GM03348 (cell line): ENCODE data around the gene ARHGAP10.
A peak's percentile ranks its signal among the peaks of the same experiment; 100 is the strongest.

Experiments used
- DNase-seq: peaks from one replicate; pipeline ENCODE4 v3.0.0; 2012; ENCODE audit warnings: low spot score

Gene ARHGAP10

GRCh38 chr4:147731580-147732517, at the start of gene ARHGAP10:
TSS of gene ARHGAP10 (plus strand) at chr4:147732088. CDS start at chr4:147732302, 214 bp downstream.
- DNase-seq, result peak; percentile 91

GRCh38 chr4:147682755-147683154, 49.1 kb upstream of the ARHGAP10 start:
- no peak for DNase-seq

- DNase-seq, result peak; percentile 63
These were observed 48.7 kb upstream of the ARHGAP10 start for GRCh38 chr4:147683188-147683591.

GRCh38 chr4:147683717-147684700, 47.9 kb upstream of the ARHGAP10 start, which contains the start of gene PRMT9:
TSS of gene PRMT9 (minus strand) at chr4:147684163. CDS start at chr4:147683987, 176 bp downstream.
- DNase-seq, result peak; percentile 98

- no peak for DNase-seq
These were observed 42.8 kb upstream of the ARHGAP10 start for GRCh38 chr4:147689067-147689466.

- DNase-seq, result no peak
These were observed 40.1 kb upstream of the ARHGAP10 start for GRCh38 chr4:147691820-147692219.

- no peak for DNase-seq
These were observed 38.7 kb upstream of the ARHGAP10 start for GRCh38 chr4:147693218-147693617.

- no peak for DNase-seq
These were observed 35.0 kb upstream of the ARHGAP10 start for GRCh38 chr4:147696866-147697265.

- DNase-seq, result no peak
These were observed 27.0 kb upstream of the ARHGAP10 start for GRCh38 chr4:147704846-147705245.

- DNase-seq, result peak; percentile 63
These were observed 23.8 kb upstream of the ARHGAP10 start for GRCh38 chr4:147707892-147708672.

- DNase-seq, result no peak
These were observed 21.9 kb upstream of the ARHGAP10 start for GRCh38 chr4:147709999-147710398.

GRCh38 chr4:147714575-147715401, 17.1 kb upstream of the ARHGAP10 start:
- peak; percentile 90 for DNase-seq

GRCh38 chr4:147717878-147718277, 14.0 kb upstream of the ARHGAP10 start:
- no peak for DNase-seq

- peak; percentile 43 for DNase-seq
These were observed 8.6 kb upstream of the ARHGAP10 start for GRCh38 chr4:147723326-147723725.

GRCh38 chr4:147724468-147725201, 7.3 kb upstream of the ARHGAP10 start:
- no peak for DNase-seq

- no peak for DNase-seq
These were observed 6.2 kb upstream of the ARHGAP10 start for GRCh38 chr4:147725673-147726072.

- DNase-seq, result no peak
These were observed 4.3 kb upstream of the ARHGAP10 start for GRCh38 chr4:147727476-147728028.

- DNase-seq, result no peak
These were observed 1.6 kb upstream of the ARHGAP10 start for GRCh38 chr4:147730333-147730732.

GRCh38 chr4:147732518-147733235, 789 bp downstream of the ARHGAP10 start:
- DNase-seq, result peak; percentile 68
